Activated naive CD8-positive, alpha-beta T cell treated with anti-CD3 and anti-CD28 coated beads for 36 hours (primary cell): ENCODE results near the gene CDC42. TPM values are rescaled to one million over a fixed set of nuclear protein-coding genes. Genes with fewer than 3 reads are reported as not detected.
A peak's percentile ranks its signal among the peaks of the same experiment; 100 is the strongest.

Experiments used
- DNase-seq: peaks from one replicate; pipeline ENCODE4 v3.0.0; 2021
- H3K27ac Mint-ChIP-seq: one replicate; pipeline ENCODE4 v1.8.0; 2022; ENCODE audit warnings: mild to moderate bottlenecking, moderate library complexity, mixed read lengths
- H3K27me3 Mint-ChIP-seq: one replicate; pipeline ENCODE4 v1.8.0; 2022; ENCODE audit warnings: mild to moderate bottlenecking, mixed read lengths
- H3K36me3 Mint-ChIP-seq: one replicate; pipeline ENCODE4 v1.8.0; 2021; ENCODE audit warnings: mild to moderate bottlenecking, mixed read lengths
- H3K4me1 Mint-ChIP-seq: one replicate; pipeline ENCODE4 v1.8.0; 2021; ENCODE audit warnings: mixed read lengths
- H3K4me3 Mint-ChIP-seq: one replicate; pipeline ENCODE4 v1.8.0; 2022; ENCODE audit warnings: mild to moderate bottlenecking, moderate library complexity, mixed read lengths
- H3K9me3 Mint-ChIP-seq: one replicate; pipeline ENCODE4 v1.8.0; 2022; ENCODE audit warnings: mixed read lengths
- total RNA-seq, 2 experiments: library from RNA; stranded (reverse); gene quantifications; one replicate each; pipeline ENCODE4 v1.2.3, GENCODE V29; 2021

The CDC42 gene
- total RNA-seq, 2 experiments from 2014 or later = 301 to 302 TPM

GRCh38 chr1:22050330-22050729 lies 2.2 kb upstream of the CDC42 start:
- no peaks in the 10 kb centered on the region for H3K27me3 Mint-ChIP-seq
- no peak overlapping the region for H3K4me3 Mint-ChIP-seq
- H3K4me1 Mint-ChIP-seq = peaks cover 43% of the 10 kb centered on the region
- peaks cover 2% of the 10 kb centered on the region for H3K9me3 Mint-ChIP-seq
- no peak for DNase-seq
- H3K36me3 Mint-ChIP-seq = peaks cover 20% of the 10 kb centered on the region
- no peak overlapping the region for H3K27ac Mint-ChIP-seq

- Mint-ChIP-seq H3K36me3 (peaks cover 30% of the 10 kb centered on the region), H3K27me3 (no peaks in the 10 kb centered on the region), H3K9me3 (peaks cover 3% of the 10 kb centered on the region), H3K27ac (peak overlapping the region; percentile 94), H3K4me1 (peaks cover 51% of the 10 kb centered on the region), H3K4me3 (peak overlapping the region; percentile 83)
- no peak for DNase-seq
Observed at GRCh38 chr1:22051607-22052114, 848 bp upstream of the CDC42 start.

- Mint-ChIP-seq H3K36me3 (peaks cover 44% of the 10 kb centered on the region), H3K27me3 (no peaks in the 10 kb centered on the region), H3K4me3 (peak overlapping the region; percentile 95), H3K27ac (peak overlapping the region; percentile 98), H3K9me3 (peaks cover 3% of the 10 kb centered on the region), H3K4me1 (peaks cover 54% of the 10 kb centered on the region)
- peak; percentile 59 for DNase-seq
Observed at GRCh38 chr1:22053017-22053860, 730 bp downstream of the CDC42 start.

- Mint-ChIP-seq H3K9me3 (peaks cover 3% of the 10 kb centered on the region), H3K36me3 (peaks cover 46% of the 10 kb centered on the region), H3K27me3 (no peaks in the 10 kb centered on the region), H3K27ac (peak overlapping the region; percentile 98), H3K4me1 (peaks cover 47% of the 10 kb centered on the region), H3K4me3 (peak overlapping the region; percentile 95)
- DNase-seq = no peak
Observed at GRCh38 chr1:22053861-22054770, 1.6 kb downstream of the CDC42 start.

GRCh38 chr1:22055463-22055862 lies 3.0 kb downstream of the CDC42 start:
- DNase-seq = no peak
- Mint-ChIP-seq H3K9me3 (peaks cover 3% of the 10 kb centered on the region), H3K4me3 (peak overlapping the region; percentile 64), H3K27me3 (no peaks in the 10 kb centered on the region), H3K4me1 (peaks cover 49% of the 10 kb centered on the region), H3K36me3 (peaks cover 49% of the 10 kb centered on the region), H3K27ac (peak overlapping the region; percentile 87)

- H3K4me1 Mint-ChIP-seq = peaks cover 53% of the 10 kb centered on the region
- peak overlapping the region; percentile 64 for H3K4me3 Mint-ChIP-seq
- H3K27ac Mint-ChIP-seq = peak overlapping the region; percentile 59
- no peaks in the 10 kb centered on the region for H3K27me3 Mint-ChIP-seq
- H3K36me3 Mint-ChIP-seq = peaks cover 52% of the 10 kb centered on the region
- no peak for DNase-seq
- peaks cover 3% of the 10 kb centered on the region for H3K9me3 Mint-ChIP-seq
Observed at GRCh38 chr1:22056043-22056442, 3.5 kb downstream of the CDC42 start.

- H3K27ac Mint-ChIP-seq = peak overlapping the region; percentile 36
- peaks cover 55% of the 10 kb centered on the region for H3K4me1 Mint-ChIP-seq
- H3K27me3 Mint-ChIP-seq = no peaks in the 10 kb centered on the region
- peaks cover 3% of the 10 kb centered on the region for H3K9me3 Mint-ChIP-seq
- peaks cover 52% of the 10 kb centered on the region for H3K36me3 Mint-ChIP-seq
- DNase-seq = no peak
- H3K4me3 Mint-ChIP-seq = peak overlapping the region; percentile 48
Observed at GRCh38 chr1:22056936-22057335, 4.4 kb downstream of the CDC42 start.

- DNase-seq = no peak
- peak overlapping the region; percentile 34 for H3K27ac Mint-ChIP-seq
- H3K4me1 Mint-ChIP-seq = peaks cover 63% of the 10 kb centered on the region
- H3K36me3 Mint-ChIP-seq = peaks cover 59% of the 10 kb centered on the region
- H3K4me3 Mint-ChIP-seq = no peak overlapping the region
- H3K27me3 Mint-ChIP-seq = no peaks in the 10 kb centered on the region
- peaks cover 3% of the 10 kb centered on the region for H3K9me3 Mint-ChIP-seq
Observed at GRCh38 chr1:22057861-22058260, 5.4 kb downstream of the CDC42 start.

GRCh38 chr1:22064751-22065402 lies 12.4 kb downstream of the CDC42 start:
- Mint-ChIP-seq H3K4me3 (no peak overlapping the region), H3K36me3 (peaks cover 59% of the 10 kb centered on the region), H3K27ac (peak overlapping the region; percentile 3)

GRCh38 chr1:22071511-22071910 lies 19.0 kb downstream of the CDC42 start:
- peak overlapping the region; percentile 50 for H3K27ac Mint-ChIP-seq
- peaks cover 9% of the 10 kb centered on the region for H3K9me3 Mint-ChIP-seq
- H3K4me3 Mint-ChIP-seq = no peak overlapping the region
- peaks cover 68% of the 10 kb centered on the region for H3K36me3 Mint-ChIP-seq
- H3K4me1 Mint-ChIP-seq = peaks cover 69% of the 10 kb centered on the region
- H3K27me3 Mint-ChIP-seq = no peaks in the 10 kb centered on the region
- no peak for DNase-seq

More at GRCh38 chr1:22064751-22065402, 12.4 kb downstream of the CDC42 start:
- H3K27me3 Mint-ChIP-seq = no peaks in the 10 kb centered on the region
- no peak for DNase-seq
- H3K4me1 Mint-ChIP-seq = peaks cover 73% of the 10 kb centered on the region
- H3K9me3 Mint-ChIP-seq = peaks cover 5% of the 10 kb centered on the region

- H3K4me3 Mint-ChIP-seq = no peak overlapping the region
- no peaks in the 10 kb centered on the region for H3K27me3 Mint-ChIP-seq
- H3K27ac Mint-ChIP-seq = peak overlapping the region; percentile 63
- no peak for DNase-seq
- peaks cover 77% of the 10 kb centered on the region for H3K4me1 Mint-ChIP-seq
- peaks cover 5% of the 10 kb centered on the region for H3K9me3 Mint-ChIP-seq
- peaks cover 71% of the 10 kb centered on the region for H3K36me3 Mint-ChIP-seq
Observed at GRCh38 chr1:22074803-22075202, 22.3 kb downstream of the CDC42 start.

- no peaks in the 10 kb centered on the region for H3K27me3 Mint-ChIP-seq
- H3K27ac Mint-ChIP-seq = peak overlapping the region; percentile 18
- no peak overlapping the region for H3K4me3 Mint-ChIP-seq
- H3K4me1 Mint-ChIP-seq = peaks cover 85% of the 10 kb centered on the region
- peaks cover 63% of the 10 kb centered on the region for H3K36me3 Mint-ChIP-seq
- DNase-seq = no peak
- no peaks in the 10 kb centered on the region for H3K9me3 Mint-ChIP-seq
Observed at GRCh38 chr1:22075718-22076117, 23.2 kb downstream of the CDC42 start.

- Mint-ChIP-seq H3K27me3 (no peaks in the 10 kb centered on the region), H3K4me3 (no peak overlapping the region), H3K9me3 (no peaks in the 10 kb centered on the region), H3K4me1 (peaks cover 86% of the 10 kb centered on the region), H3K27ac (peak overlapping the region; percentile 18), H3K36me3 (peaks cover 58% of the 10 kb centered on the region)
- no peak for DNase-seq
Observed at GRCh38 chr1:22076346-22076745, 23.8 kb downstream of the CDC42 start.

GRCh38 chr1:22077728-22078127 lies 25.2 kb downstream of the CDC42 start:
- Mint-ChIP-seq H3K9me3 (no peaks in the 10 kb centered on the region), H3K4me1 (peaks cover 83% of the 10 kb centered on the region), H3K4me3 (no peak overlapping the region), H3K27me3 (no peaks in the 10 kb centered on the region), H3K27ac (peak overlapping the region; percentile 30), H3K36me3 (peaks cover 52% of the 10 kb centered on the region)
- no peak for DNase-seq
